WTC11 (cell line): ENCODE measurements around the gene IFNG-AS1. TPM values are rescaled to one million over a fixed set of nuclear protein-coding genes. Genes with fewer than 3 reads are reported as not detected.

Experiments
- ATAC-seq: fragments of 200-7000 bp; cut with Tn5 transposase; 2 replicates; pipeline ENCODE4 v1.10.0; 2021; ENCODE audit warnings: mild to moderate bottlenecking, moderate library complexity
- CTCF ChIA-PET: fragments of 300-600 bp; sonication (Branson Sonifier 250); formaldehyde crosslinking; loops from one replicate; lab custom pipeline; 2021; ENCODE audit warnings: antibody characterized with exemption; lab: Charles Lee
- POLR2A ChIA-PET: fragments of 350-600 bp; sonication (Branson Sonifier 250); formaldehyde crosslinking; loops from one replicate; lab custom pipeline; 2021; ENCODE audit warnings: antibody characterized with exemption; lab: Charles Lee
- DNase-seq: peaks from one replicate; pipeline ENCODE4 v3.0.0; 2021; ENCODE audit warnings: low spot score
- H3K27ac Mint-ChIP-seq: 2 replicates; pipeline ENCODE4 v1.8.0; 2021; ENCODE audit warnings: mixed read lengths
- H3K27me3 Mint-ChIP-seq: 2 replicates; pipeline ENCODE4 v1.8.0; 2021; ENCODE audit warnings: low read depth, mild to moderate bottlenecking, moderate library complexity, mixed read lengths
- H3K36me3 Mint-ChIP-seq: 2 replicates; pipeline ENCODE4 v1.8.0; 2021; ENCODE audit warnings: mixed read lengths
- H3K4me1 Mint-ChIP-seq: 2 replicates; pipeline ENCODE4 v1.8.0; 2022; ENCODE audit warnings: mixed read lengths
- H3K4me3 Mint-ChIP-seq: 2 replicates; pipeline ENCODE4 v1.8.0; 2021; ENCODE audit warnings: mild to moderate bottlenecking, moderate library complexity, mixed read lengths
- H3K9me3 Mint-ChIP-seq: 2 replicates; pipeline ENCODE4 v1.8.0; 2021; ENCODE audit warnings: mixed read lengths
- ATF1 ChIP-seq: sonication (generic); formaldehyde crosslinking; IDR thresholded peaks from 2 replicates; pipeline ENCODE4 v1.8.1; 2023; ENCODE audit warnings: mild to moderate bottlenecking, moderate library complexity, missing genetic modification reagents
- E2F1 ChIP-seq: sonication (generic); formaldehyde crosslinking; IDR thresholded peaks from 2 replicates; pipeline ENCODE4 v1.8.0; 2022; ENCODE audit warnings: mild to moderate bottlenecking, missing genetic modification reagents
- ESRRA ChIP-seq: sonication (generic); formaldehyde crosslinking; IDR thresholded peaks from 2 replicates; pipeline ENCODE4 v1.8.1; 2022; ENCODE audit warnings: mild to moderate bottlenecking, missing genetic modification reagents, borderline replicate concordance
- GABPB1 ChIP-seq: sonication (generic); formaldehyde crosslinking; IDR thresholded peaks from 2 replicates; pipeline ENCODE4 v1.8.1; 2023; ENCODE audit warnings: mild to moderate bottlenecking, missing genetic modification reagents
- MYBL2 ChIP-seq: sonication (generic); formaldehyde crosslinking; IDR thresholded peaks from 2 replicates; pipeline ENCODE4 v1.8.1; 2023; ENCODE audit warnings: mild to moderate bottlenecking, moderate library complexity, missing genetic modification reagents
- PREB ChIP-seq: sonication (generic); formaldehyde crosslinking; IDR thresholded peaks from 2 replicates; pipeline ENCODE4 v1.8.1; 2022; ENCODE audit warnings: mild to moderate bottlenecking, missing genetic modification reagents, moderate library complexity, borderline replicate concordance
- USF1 ChIP-seq: sonication (generic); formaldehyde crosslinking; IDR thresholded peaks from 2 replicates; pipeline ENCODE4 v1.8.0; 2022; ENCODE audit warnings: mild to moderate bottlenecking, missing genetic modification reagents
- ZMAT4 ChIP-seq: fragments of 250-450 bp; sonication (Bioruptor Pico); IDR thresholded peaks from 2 replicates; pipeline ENCODE4 v1.9.0; 2021; ENCODE audit warnings: mild to moderate bottlenecking
- ZNF121 ChIP-seq: sonication (generic); formaldehyde crosslinking; IDR thresholded peaks from 2 replicates; pipeline ENCODE4 v1.8.0; 2023; ENCODE audit warnings: missing genetic modification reagents
- total RNA-seq: library from RNA; stranded (reverse); gene quantifications from 3 replicates; pipeline ENCODE4 v1.2.3, GENCODE V29; 2021
- TF ChIP-seq, protein P1 (sequence below): fragments of 250-450 bp; sonication (Bioruptor Pico); IDR thresholded peaks from 2 replicates; pipeline ENCODE4 v2.1.2; 2022; ENCODE audit warnings: mild to moderate bottlenecking, moderate library complexity
- TF ChIP-seq, protein P2 (sequence below): sonication (generic); formaldehyde crosslinking; IDR thresholded peaks from 2 replicates; pipeline ENCODE4 v1.8.1; 2023; ENCODE audit warnings: mild to moderate bottlenecking, missing genetic modification reagents
- TF ChIP-seq, protein P3 (sequence below): sonication (generic); formaldehyde crosslinking; IDR thresholded peaks from 2 replicates; pipeline ENCODE4 v1.8.1; 2022; ENCODE audit warnings: missing genetic modification reagents, borderline replicate concordance
- TF ChIP-seq, protein P4 (sequence below): sonication (generic); formaldehyde crosslinking; IDR thresholded peaks from 2 replicates; pipeline ENCODE4 v1.8.1; 2022; ENCODE audit warnings: low read depth, mild to moderate bottlenecking, moderate library complexity, missing genetic modification reagents, borderline replicate concordance

IFNG-AS1 gene
- total RNA-seq, 1 experiment from 2014 or later, result not detected

- Mint-ChIP-seq H3K36me3 (no peaks in the 10 kb centered on the region), H3K4me1 (peaks cover 15% of the 10 kb centered on the region), H3K27ac (no peak overlapping the region), H3K4me3 (no peak overlapping the region), H3K9me3 (no peaks in the 10 kb centered on the region)
- no peak for ATAC-seq
- ChIA-PET POLR2A (no interaction called here), CTCF (no interaction called here)
- DNase-seq, result no peak
- TF ChIP-seq, protein P1, sequence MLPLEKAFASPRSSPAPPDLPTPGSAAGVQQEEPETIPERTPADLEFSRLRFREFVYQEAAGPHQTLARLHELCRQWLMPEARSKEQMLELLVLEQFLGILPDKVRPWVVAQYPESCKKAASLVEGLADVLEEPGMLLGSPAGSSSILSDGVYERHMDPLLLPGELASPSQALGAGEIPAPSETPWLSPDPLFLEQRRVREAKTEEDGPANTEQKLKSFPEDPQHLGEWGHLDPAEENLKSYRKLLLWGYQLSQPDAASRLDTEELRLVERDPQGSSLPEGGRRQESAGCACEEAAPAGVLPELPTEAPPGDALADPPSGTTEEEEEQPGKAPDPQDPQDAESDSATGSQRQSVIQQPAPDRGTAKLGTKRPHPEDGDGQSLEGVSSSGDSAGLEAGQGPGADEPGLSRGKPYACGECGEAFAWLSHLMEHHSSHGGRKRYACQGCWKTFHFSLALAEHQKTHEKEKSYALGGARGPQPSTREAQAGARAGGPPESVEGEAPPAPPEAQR (CRISPR knock-in tag), result no peak
- TF ChIP-seq GABPB1 (no peak), ESRRA (CRISPR knock-in tag) (no peak), E2F1 (CRISPR knock-in tag) (no peak), ZNF121 (CRISPR knock-in tag) (no peak), PREB (CRISPR knock-in tag) (no peak), USF1 (CRISPR knock-in tag) (no peak), MYBL2 (CRISPR knock-in tag) (no peak), ATF1 (CRISPR knock-in tag) (no peak)
- TF ChIP-seq, protein P2, sequence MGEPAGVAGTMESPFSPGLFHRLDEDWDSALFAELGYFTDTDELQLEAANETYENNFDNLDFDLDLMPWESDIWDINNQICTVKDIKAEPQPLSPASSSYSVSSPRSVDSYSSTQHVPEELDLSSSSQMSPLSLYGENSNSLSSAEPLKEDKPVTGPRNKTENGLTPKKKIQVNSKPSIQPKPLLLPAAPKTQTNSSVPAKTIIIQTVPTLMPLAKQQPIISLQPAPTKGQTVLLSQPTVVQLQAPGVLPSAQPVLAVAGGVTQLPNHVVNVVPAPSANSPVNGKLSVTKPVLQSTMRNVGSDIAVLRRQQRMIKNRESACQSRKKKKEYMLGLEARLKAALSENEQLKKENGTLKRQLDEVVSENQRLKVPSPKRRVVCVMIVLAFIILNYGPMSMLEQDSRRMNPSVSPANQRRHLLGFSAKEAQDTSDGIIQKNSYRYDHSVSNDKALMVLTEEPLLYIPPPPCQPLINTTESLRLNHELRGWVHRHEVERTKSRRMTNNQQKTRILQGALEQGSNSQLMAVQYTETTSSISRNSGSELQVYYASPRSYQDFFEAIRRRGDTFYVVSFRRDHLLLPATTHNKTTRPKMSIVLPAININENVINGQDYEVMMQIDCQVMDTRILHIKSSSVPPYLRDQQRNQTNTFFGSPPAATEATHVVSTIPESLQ (CRISPR knock-in tag), result no peak
- TF ChIP-seq, protein P3, sequence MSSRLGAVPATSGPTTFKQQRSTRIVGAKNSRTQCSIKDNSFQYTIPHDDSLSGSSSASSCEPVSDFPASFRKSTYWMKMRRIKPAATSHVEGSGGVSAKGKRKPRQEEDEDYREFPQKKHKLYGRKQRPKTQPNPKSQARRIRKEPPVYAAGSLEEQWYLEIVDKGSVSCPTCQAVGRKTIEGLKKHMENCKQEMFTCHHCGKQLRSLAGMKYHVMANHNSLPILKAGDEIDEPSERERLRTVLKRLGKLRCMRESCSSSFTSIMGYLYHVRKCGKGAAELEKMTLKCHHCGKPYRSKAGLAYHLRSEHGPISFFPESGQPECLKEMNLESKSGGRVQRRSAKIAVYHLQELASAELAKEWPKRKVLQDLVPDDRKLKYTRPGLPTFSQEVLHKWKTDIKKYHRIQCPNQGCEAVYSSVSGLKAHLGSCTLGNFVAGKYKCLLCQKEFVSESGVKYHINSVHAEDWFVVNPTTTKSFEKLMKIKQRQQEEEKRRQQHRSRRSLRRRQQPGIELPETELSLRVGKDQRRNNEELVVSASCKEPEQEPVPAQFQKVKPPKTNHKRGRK (CRISPR knock-in tag), result no peak
- TF ChIP-seq, protein P4, sequence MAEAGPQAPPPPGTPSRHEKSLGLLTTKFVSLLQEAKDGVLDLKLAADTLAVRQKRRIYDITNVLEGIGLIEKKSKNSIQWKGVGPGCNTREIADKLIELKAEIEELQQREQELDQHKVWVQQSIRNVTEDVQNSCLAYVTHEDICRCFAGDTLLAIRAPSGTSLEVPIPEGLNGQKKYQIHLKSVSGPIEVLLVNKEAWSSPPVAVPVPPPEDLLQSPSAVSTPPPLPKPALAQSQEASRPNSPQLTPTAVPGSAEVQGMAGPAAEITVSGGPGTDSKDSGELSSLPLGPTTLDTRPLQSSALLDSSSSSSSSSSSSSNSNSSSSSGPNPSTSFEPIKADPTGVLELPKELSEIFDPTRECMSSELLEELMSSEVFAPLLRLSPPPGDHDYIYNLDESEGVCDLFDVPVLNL, result no peak
- TF ChIP-seq, all 79 proteins: peak for 0
- H3K27me3 Mint-ChIP-seq, result no peaks in the 10 kb centered on the region
Observed at GRCh38 chr12:67993143-67993542, 3.9 kb downstream of the IFNG-AS1 start.

- H3K4me1 Mint-ChIP-seq, result peaks cover 7% of the 10 kb centered on the region
- H3K36me3 Mint-ChIP-seq, result no peaks in the 10 kb centered on the region
- ChIA-PET POLR2A (no interaction called here), CTCF (interaction anchor here (0.6 to 1.0 kb wide), 5 partner anchors 10 to 164 kb away, joined by 3 read pairs; no protein-coding TSS in a partner anchor)
- DNase-seq, result no peak
- no peak for TF ChIP-seq ZMAT4 (CRISPR knock-in tag)
- peak; percentile 56; the same call in 1 of the 2 replicates for ATAC-seq
- no peaks in the 10 kb centered on the region for H3K9me3 Mint-ChIP-seq
- H3K27ac Mint-ChIP-seq, result no peak overlapping the region
- no peaks in the 10 kb centered on the region for H3K27me3 Mint-ChIP-seq
- no peak overlapping the region for H3K4me3 Mint-ChIP-seq
Observed at GRCh38 chr12:67994046-67994445, 4.8 kb downstream of the IFNG-AS1 start.
